ENCODE data around the gene EPC2.

DNA sequence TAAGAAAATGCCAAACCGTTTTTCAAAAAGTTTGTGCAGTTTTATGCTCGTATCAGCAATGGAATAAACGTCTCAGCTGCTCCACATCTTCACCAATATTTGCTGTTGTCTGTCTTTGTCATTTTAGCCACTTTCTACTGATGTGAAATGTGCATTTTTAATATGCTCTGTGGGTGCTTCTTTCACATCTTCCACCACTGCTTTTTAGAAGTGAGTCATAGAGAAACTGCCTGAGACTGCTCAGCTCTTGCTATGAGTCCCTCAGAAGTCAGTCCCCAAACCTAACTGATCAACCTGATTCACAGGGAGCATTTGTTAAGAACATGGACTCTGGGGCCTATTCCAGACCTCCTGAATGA is 41.0 kb upstream of the EPC2 start:
- TF ChIP-seq, protein P1, sequence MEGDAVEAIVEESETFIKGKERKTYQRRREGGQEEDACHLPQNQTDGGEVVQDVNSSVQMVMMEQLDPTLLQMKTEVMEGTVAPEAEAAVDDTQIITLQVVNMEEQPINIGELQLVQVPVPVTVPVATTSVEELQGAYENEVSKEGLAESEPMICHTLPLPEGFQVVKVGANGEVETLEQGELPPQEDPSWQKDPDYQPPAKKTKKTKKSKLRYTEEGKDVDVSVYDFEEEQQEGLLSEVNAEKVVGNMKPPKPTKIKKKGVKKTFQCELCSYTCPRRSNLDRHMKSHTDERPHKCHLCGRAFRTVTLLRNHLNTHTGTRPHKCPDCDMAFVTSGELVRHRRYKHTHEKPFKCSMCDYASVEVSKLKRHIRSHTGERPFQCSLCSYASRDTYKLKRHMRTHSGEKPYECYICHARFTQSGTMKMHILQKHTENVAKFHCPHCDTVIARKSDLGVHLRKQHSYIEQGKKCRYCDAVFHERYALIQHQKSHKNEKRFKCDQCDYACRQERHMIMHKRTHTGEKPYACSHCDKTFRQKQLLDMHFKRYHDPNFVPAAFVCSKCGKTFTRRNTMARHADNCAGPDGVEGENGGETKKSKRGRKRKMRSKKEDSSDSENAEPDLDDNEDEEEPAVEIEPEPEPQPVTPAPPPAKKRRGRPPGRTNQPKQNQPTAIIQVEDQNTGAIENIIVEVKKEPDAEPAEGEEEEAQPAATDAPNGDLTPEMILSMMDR (IDR thresholded peaks at IDR 0.05; ENCODE audit: low read length): no peak
- TF ChIP-seq EZH2 (optimal IDR thresholded peaks at IDR 0.05; ENCODE audit: low read depth, low read length): no peak

All from MM.1S (cell line).